IMR-90 (cell line): ENCODE results near the gene HMGN1. TPM values are rescaled to one million over a fixed set of nuclear protein-coding genes. Genes with fewer than 3 reads are reported as not detected.
A peak's percentile ranks its signal among the peaks of the same experiment; 100 is the strongest.

Experiments used
- ATAC-seq: fragments of 200-7000 bp; cut with Tn5 transposase; 2 replicates; pipeline ENCODE4 v1.9.1; 2020; ENCODE audit warnings: low read depth, mild to moderate bottlenecking, moderate library complexity
- BruUV-seq: library from RNA; stranded (reverse); fragments of 400-500 nt; replicated peaks from 2 replicates; lab custom pipeline; 2021; lab: Mats Ljungman, UMichigan
- CTCF ChIA-PET: fragments of 300-600 bp; formaldehyde crosslinking; extraction: SDS; loops from one replicate; lab custom pipeline; 2021; ENCODE audit warnings: antibody characterized with exemption; lab: Yijun Ruan, JAX
- POLR2A ChIA-PET: fragments of 300-600 bp; sonication (Branson Sonifier 250); formaldehyde crosslinking; loops from one replicate; lab custom pipeline; 2022; ENCODE audit warnings: antibody characterized with exemption; ENCODE audit not compliant: unreplicated experiment; lab: Charles Lee
- DNase-seq: peaks from one replicate; pipeline ENCODE4 v3.0.0; 2013
- H2AFZ ChIP-seq: replicated peaks from 2 replicates; pipeline ENCODE3; 2013; ENCODE audit warnings: low read length, mild to moderate bottlenecking; ENCODE audit not compliant: poor library complexity
- H2AK5ac ChIP-seq: 2 replicates; pipeline ENCODE4 v1.6.1; 2013; ENCODE audit warnings: low read depth, low read length, inconsistent platforms
- H2AK9ac ChIP-seq: replicated peaks from 2 replicates; pipeline ENCODE3; 2013; ENCODE audit warnings: mild to moderate bottlenecking, low read depth, low read length, moderate library complexity; ENCODE audit not compliant: poor library complexity
- H2BK120ac ChIP-seq: 2 replicates; pipeline ENCODE4 v1.6.1; 2013; ENCODE audit warnings: low read depth, low read length, inconsistent platforms
- H2BK15ac ChIP-seq: 3 replicates; pipeline ENCODE4 v1.6.1; 2013; ENCODE audit warnings: low read depth, low read length, inconsistent platforms
- H2BK20ac ChIP-seq: 2 replicates; pipeline ENCODE4 v1.6.1; 2013; ENCODE audit warnings: low read depth, mild to moderate bottlenecking, inconsistent platforms, low read length, moderate library complexity
- H2BK5ac ChIP-seq: 2 replicates; pipeline ENCODE4 v1.6.1; 2013; ENCODE audit warnings: mild to moderate bottlenecking, low read depth, low read length, inconsistent platforms; ENCODE audit not compliant: poor library complexity, severe bottlenecking
- H3K14ac ChIP-seq: replicated peaks from 2 replicates; pipeline ENCODE4 v1.6.1; 2013; ENCODE audit warnings: low read depth, low read length, inconsistent platforms
- H3K18ac ChIP-seq: 2 replicates; pipeline ENCODE4 v1.6.1; 2013; ENCODE audit warnings: low read depth, low read length, control low read depth
- H3K23ac ChIP-seq: 2 replicates; pipeline ENCODE4 v1.6.1; 2013; ENCODE audit warnings: low read depth, low read length, inconsistent platforms
- H3K27ac ChIP-seq: 2 replicates; pipeline ENCODE4 v1.5.1; 2013; ENCODE audit warnings: mild to moderate bottlenecking, control low read depth, low read length; ENCODE audit not compliant: insufficient read depth
- H3K27me3 ChIP-seq: 2 replicates; pipeline ENCODE4 v1.6.1; 2013; ENCODE audit warnings: low read length; ENCODE audit not compliant: control insufficient read depth, insufficient read depth
- H3K36me3 ChIP-seq: 2 replicates; pipeline ENCODE4 v1.6.1; 2013; ENCODE audit warnings: low read length, mixed read lengths; ENCODE audit not compliant: control insufficient read depth, insufficient read depth
- H3K4ac ChIP-seq: 2 replicates; pipeline ENCODE4 v1.6.1; 2013; ENCODE audit warnings: low read depth, low read length, inconsistent platforms
- H3K4me1 ChIP-seq: 2 replicates; pipeline ENCODE4 v1.6.1; 2013; ENCODE audit warnings: low read length, mixed read lengths; ENCODE audit not compliant: control insufficient read depth, insufficient read depth
- H3K4me2 ChIP-seq: 2 replicates; pipeline ENCODE4 v1.6.1; 2013; ENCODE audit warnings: low read depth, mild to moderate bottlenecking, control low read depth, low read length, moderate library complexity
- H3K4me3 ChIP-seq: 2 replicates; pipeline ENCODE4 v1.5.1; 2013; ENCODE audit warnings: low read depth, mild to moderate bottlenecking, control low read depth, low read length, moderate library complexity; ENCODE audit not compliant: insufficient read depth
- H3K56ac ChIP-seq: 2 replicates; pipeline ENCODE4 v1.6.1; 2013; ENCODE audit warnings: low read length, inconsistent platforms; ENCODE audit not compliant: insufficient read depth; ENCODE audit errors: extremely low read depth
- H3K79me1 ChIP-seq, 2 experiments: 2 replicates each; pipeline ENCODE4 v1.6.1; 2013; ENCODE audit warnings: low read length in 2 of 2, inconsistent platforms in 1 of 2, low read depth in 1 of 2
- H3K9ac ChIP-seq: 2 replicates; pipeline ENCODE4 v1.6.1; 2013; ENCODE audit warnings: low read depth, low read length, control low read depth
- H3K9me1 ChIP-seq: 2 replicates; pipeline ENCODE4 v1.6.1; 2013; ENCODE audit warnings: low read length, inconsistent platforms; ENCODE audit not compliant: insufficient read depth
- H3K9me3 ChIP-seq: 2 replicates; pipeline ENCODE4 v1.6.1; 2013; ENCODE audit warnings: low read length; ENCODE audit not compliant: control insufficient read depth, insufficient read depth
- H4K20me1 ChIP-seq: 2 replicates; pipeline ENCODE4 v1.6.1; 2013; ENCODE audit warnings: low read length, inconsistent platforms; ENCODE audit not compliant: insufficient read depth
- H4K5ac ChIP-seq: 2 replicates; pipeline ENCODE4 v1.6.1; 2013; ENCODE audit warnings: mild to moderate bottlenecking, low read depth, low read length, control low read depth
- H4K8ac ChIP-seq, 2 experiments: 2 replicates each; pipeline ENCODE4 v1.6.1; 2013; ENCODE audit warnings: low read depth in 2 of 2, low read length in 2 of 2, control low read depth in 1 of 2, inconsistent platforms in 1 of 2
- H4K91ac ChIP-seq: 2 replicates; pipeline ENCODE4 v1.6.1; 2013; ENCODE audit warnings: low read depth, low read length, inconsistent platforms; ENCODE audit not compliant: insufficient read depth
- CTCF ChIP-seq: conservative IDR thresholded peaks from 2 replicates; pipeline ENCODE4 v1.5.1; 2012; ENCODE audit warnings: mild to moderate bottlenecking, low read depth, low read length, improper control_type of control experiment
- MAFK ChIP-seq: IDR thresholded peaks from 2 replicates; pipeline ENCODE4 v1.6.1; 2012; ENCODE audit warnings: low read depth, low read length, improper control_type of control experiment
- MAZ ChIP-seq: IDR thresholded peaks from 2 replicates; pipeline ENCODE4 v1.6.1; 2012; ENCODE audit warnings: low read depth, mild to moderate bottlenecking, low read length, improper control_type of control experiment, moderate library complexity, borderline replicate concordance
- NFE2L2 ChIP-seq: fragments of 150-350 bp; IDR thresholded peaks from 2 replicates; pipeline ENCODE4 v1.6.1; 2016; ENCODE audit warnings: low read depth, mild to moderate bottlenecking, low read length
- POLR2A ChIP-seq: IDR thresholded peaks from 2 replicates; pipeline ENCODE4 v1.6.1; 2012; ENCODE audit warnings: mild to moderate bottlenecking, low read depth, low read length
- RFX5 ChIP-seq: IDR thresholded peaks from 2 replicates; pipeline ENCODE4 v1.8.0; 2012; ENCODE audit warnings: low read depth, mild to moderate bottlenecking, low read length, moderate library complexity
- WGBS, 2 experiments: methylation state at CpG; one replicate each; pipeline versions ENCODE4 v1.1.5 to v1.1.7; 2013; ENCODE audit warnings: missing lambda C conversion rate in 2 of 2; ENCODE audit not compliant: insufficient read length in 1 of 2; ENCODE audit errors: extremely low coverage in 2 of 2; 5-methylcytosine and 5-hydroxymethylcytosine counted together
- dilution Hi-C: fragments of 300-500 bp; cut with HindIII; formaldehyde crosslinking; loops from one replicate; pipeline ENCODE4 v1.14.3; 2018; ENCODE audit warnings: low sequenced_read_pairs; ENCODE audit not compliant: unreplicated experiment
- in situ Hi-C: fragments of 300-500 bp; cut with MboI; formaldehyde crosslinking; loops from 3 replicates; pipeline ENCODE4 v1.14.3; 2019; ENCODE audit warnings: low sequenced_read_pairs, inconsistent platforms, mixed read lengths
- intact Hi-C: fragments of 100-400 bp; cut with micrococcal nuclease; formaldehyde crosslinking; loops from 2 replicates; pipeline ENCODE4 v1.10.0; 2022
- polyA plus RNA-seq, 3 experiments: library from polyadenylated mRNA; depleted of rRNA; stranded (reverse); fragments of >200 nt; gene quantifications; 2 replicates each; pipeline ENCODE4 v1.2.3, GENCODE V29; 2012; ENCODE audit warnings: low replicate concordance in 1 of 3
- total RNA-seq: library from RNA; depleted of rRNA; stranded (reverse); fragments of >200 nt; gene quantifications from 2 replicates; pipeline ENCODE4 v1.2.3, GENCODE V29; 2012
- TF ChIP-seq, protein P1 (sequence below): fragments of 150-350 bp; IDR thresholded peaks from 2 replicates; pipeline ENCODE4 v1.6.1; 2017; ENCODE audit warnings: mild to moderate bottlenecking, antibody characterized with exemption, low read length, low read depth

HMGN1 gene
- total and polyA plus RNA-seq, 2 of the 4 experiments (the other 2 are of a cell fraction) = 55.2 to 155 TPM

DNA sequence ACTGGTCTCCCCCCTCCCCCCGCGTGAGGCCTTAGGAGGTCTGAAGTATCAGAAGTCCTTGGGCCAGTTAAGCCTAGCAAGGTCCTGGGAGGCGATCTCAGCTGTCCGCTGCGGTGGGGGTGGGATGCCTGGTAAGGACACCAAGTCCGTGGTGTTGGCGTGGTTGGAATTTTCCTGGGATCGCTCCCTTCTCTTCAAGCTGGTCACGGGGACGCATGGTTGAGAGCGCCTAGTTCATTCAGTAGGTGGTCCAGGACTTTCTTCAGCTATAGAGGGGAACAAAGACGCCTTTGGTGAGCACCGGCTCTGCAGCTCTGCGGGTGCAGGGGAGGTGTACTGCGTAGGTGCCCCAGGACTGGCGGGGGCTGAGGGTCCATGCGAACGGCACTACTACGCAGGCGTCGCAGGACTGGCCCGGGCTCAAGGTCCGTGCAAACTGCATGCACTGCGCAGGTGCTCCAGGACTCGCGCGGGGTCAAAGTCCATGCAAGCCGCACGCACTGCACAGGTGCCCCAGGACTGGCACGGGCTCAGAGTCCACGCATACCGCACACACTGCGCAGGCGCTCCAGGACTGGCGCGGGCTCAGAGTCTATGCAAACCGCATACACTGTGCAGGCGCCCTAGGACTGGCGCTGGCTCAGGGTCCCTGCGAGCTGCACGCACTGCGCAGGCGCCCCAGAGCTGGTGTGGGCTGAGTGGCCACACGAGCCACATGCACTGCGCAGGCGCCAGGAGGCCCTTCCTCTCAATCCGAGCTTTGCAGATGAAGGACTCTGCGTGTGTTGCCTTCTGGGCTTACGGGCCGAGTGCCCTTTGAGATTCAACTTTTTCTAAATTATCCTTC is 36.6 kb upstream of the HMGN1 start:
- ChIA-PET CTCF (no interaction called here), POLR2A (interaction anchor here (0.6 kb wide), 1 partner anchor 9 kb away, joined by 3 read pairs; no protein-coding TSS in a partner anchor)
- DNase-seq (peak; percentile 75), ATAC-seq (peak; percentile 74)
- Histone ChIP-seq H3K56ac (no peak overlapping the region; the same call in 1 of the 2 replicates), H2AFZ (peak overlapping the region; percentile 86), H3K9ac (peak overlapping the region; percentile 68), H2BK20ac (no peak overlapping the region), H3K18ac (peak overlapping the region; percentile 75), H3K9me3 (no peaks in the 10 kb centered on the region), H3K4me2 (peak overlapping the region; percentile 81), H3K27ac (peak overlapping the region; percentile 76), H3K23ac (peak overlapping the region; percentile 76; the same call in 1 of the 2 replicates), H2AK5ac (peak overlapping the region; percentile 37; the same call in 1 of the 2 replicates), H2BK15ac (no peak overlapping the region), H3K9me1 (peaks cover 18% of the 10 kb centered on the region), H4K8ac (peak overlapping the region; percentile 81 to 92), H4K5ac (peak overlapping the region; percentile 95), H2BK120ac (peak overlapping the region; percentile 42; the same call in 1 of the 2 replicates), H3K79me1 (peaks cover 24 to 76% of the 10 kb centered on the region in 2 experiments), H3K27me3 (no peaks in the 10 kb centered on the region), H2BK5ac (peak overlapping the region; percentile 81), H4K91ac (peak overlapping the region; percentile 70; the same call in 1 of the 2 replicates), H4K20me1 (peaks cover 14% of the 10 kb centered on the region), H2AK9ac (peak overlapping the region; percentile 68), H3K4me1 (peaks cover 17% of the 10 kb centered on the region), H3K36me3 (peaks cover 1% of the 10 kb centered on the region; the same call in 1 of the 2 replicates), H3K4me3 (peak overlapping the region; percentile 40), H3K14ac (peak overlapping the region; percentile 73), H3K4ac (peak overlapping the region; percentile 65)
- dilution Hi-C loops = no loop called here
- BruUV-seq = no TSS peak
- in situ Hi-C loops = loop anchor here (5.0 kb wide), 1 partner anchor 68 kb away; no protein-coding TSS in a partner anchor
- WGBS, 2 experiments = 53% methylated on average over 19 of the region's 50 CpGs; no CpG with 5 or more reads in 1 of the 2 experiments
- TF ChIP-seq POLR2A = no peak
- TF ChIP-seq MAFK = no peak
- TF ChIP-seq RFX5 = no peak
- TF ChIP-seq, protein P1, sequence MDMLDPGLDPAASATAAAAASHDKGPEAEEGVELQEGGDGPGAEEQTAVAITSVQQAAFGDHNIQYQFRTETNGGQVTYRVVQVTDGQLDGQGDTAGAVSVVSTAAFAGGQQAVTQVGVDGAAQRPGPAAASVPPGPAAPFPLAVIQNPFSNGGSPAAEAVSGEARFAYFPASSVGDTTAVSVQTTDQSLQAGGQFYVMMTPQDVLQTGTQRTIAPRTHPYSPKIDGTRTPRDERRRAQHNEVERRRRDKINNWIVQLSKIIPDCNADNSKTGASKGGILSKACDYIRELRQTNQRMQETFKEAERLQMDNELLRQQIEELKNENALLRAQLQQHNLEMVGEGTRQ = peak; percentile 32; the same call in 1 of the 2 replicates
- no peak for TF ChIP-seq NFE2L2
- no peak for TF ChIP-seq CTCF
- TF ChIP-seq MAZ = no peak
- intact Hi-C loops = loop anchor here (5.0 to 10.0 kb wide), 2 partner anchors 203 to 881 kb away; partner anchors contain the start of gene PSMG1
